Mesenchymal stem cell (in vitro differentiated cells and primary cell): ENCODE results near the gene ZDHHC1.

ENCODE experiments used
- DNase-seq: peaks from one replicate; pipeline ENCODE4 v3.0.0-alpha.2; 2013
- H2AFZ ChIP-seq: one replicate; pipeline ENCODE4 v1.6.1; 2013; ENCODE audit warnings: low read depth, mild to moderate bottlenecking, control low read depth, inconsistent platforms, low read length, moderate library complexity
- H2AK5ac ChIP-seq: 2 replicates; pipeline ENCODE4 v1.6.1; 2013; ENCODE audit warnings: low read length, moderate library complexity, mild to moderate bottlenecking, inconsistent platforms; ENCODE audit not compliant: severe bottlenecking
- H2BK120ac ChIP-seq: one replicate; pipeline ENCODE4 v1.6.1; 2013; ENCODE audit warnings: low read depth, mild to moderate bottlenecking, inconsistent platforms, low read length, moderate library complexity
- H2BK12ac ChIP-seq, 2 experiments: one replicate each; pipeline ENCODE4 v1.6.1; 2013; ENCODE audit warnings: inconsistent platforms in 2 of 2, low read length in 2 of 2, mild to moderate bottlenecking in 2 of 2, moderate library complexity in 2 of 2, control low read depth in 1 of 2
- H2BK15ac ChIP-seq: one replicate; pipeline ENCODE4 v1.6.1; 2013; ENCODE audit warnings: mild to moderate bottlenecking, low read depth, inconsistent platforms; ENCODE audit not compliant: poor library complexity, severe bottlenecking
- H2BK5ac ChIP-seq: 2 replicates; pipeline ENCODE4 v1.6.1; 2013; ENCODE audit warnings: low read depth, mild to moderate bottlenecking, low read length, control low read depth, inconsistent platforms; ENCODE audit not compliant: poor library complexity, severe bottlenecking
- H3K14ac ChIP-seq, 2 experiments: one replicate each; pipeline ENCODE4 v1.6.1; 2013; ENCODE audit warnings: inconsistent platforms in 2 of 2, low read length in 2 of 2, control low read depth in 1 of 2, mild to moderate bottlenecking in 1 of 2, moderate library complexity in 1 of 2
- H3K18ac ChIP-seq, 2 experiments: one replicate each; pipeline ENCODE4 v1.6.1; 2013; ENCODE audit warnings: inconsistent platforms in 2 of 2, low read length in 2 of 2, control low read depth in 1 of 2, low read depth in 1 of 2, mild to moderate bottlenecking in 1 of 2
- H3K23ac ChIP-seq, 2 experiments: one replicate each; pipeline ENCODE4 v1.6.1; 2013; ENCODE audit warnings: inconsistent platforms in 2 of 2, low read length in 2 of 2, mild to moderate bottlenecking in 2 of 2, moderate library complexity in 2 of 2, control low read depth in 1 of 2
- H3K27ac ChIP-seq: 2 replicates; pipeline ENCODE4 v1.5.1; 2013; ENCODE audit warnings: mild to moderate bottlenecking, moderate library complexity, low read length, control low read depth, inconsistent platforms; ENCODE audit not compliant: poor library complexity, severe bottlenecking
- H3K27me3 ChIP-seq, 2 experiments: 2 replicates each; pipeline versions ENCODE4 v1.6.1 to v1.7.0; 2013; ENCODE audit warnings: low read length in 2 of 2, mild to moderate bottlenecking in 2 of 2, moderate library complexity in 2 of 2, control low read depth in 1 of 2, inconsistent platforms in 1 of 2; ENCODE audit not compliant: control insufficient read depth in 1 of 2, insufficient read depth in 1 of 2
- H3K36me3 ChIP-seq, 2 experiments: 2 replicates each; pipeline versions ENCODE4 v1.6.1 to v1.7.0; 2013; ENCODE audit warnings: low read length in 2 of 2, control low read depth in 1 of 2, inconsistent platforms in 1 of 2, low read depth in 1 of 2, mild to moderate bottlenecking in 1 of 2; ENCODE audit not compliant: insufficient read depth in 2 of 2, control insufficient read depth in 1 of 2
- H3K4ac ChIP-seq, 2 experiments: one replicate each; pipeline ENCODE4 v1.6.1; 2013; ENCODE audit warnings: inconsistent platforms in 2 of 2, low read length in 2 of 2, mild to moderate bottlenecking in 2 of 2, moderate library complexity in 2 of 2, control low read depth in 1 of 2, low read depth in 1 of 2
- H3K4me1 ChIP-seq: 2 replicates; pipeline ENCODE4 v1.6.1; 2013; ENCODE audit warnings: low read depth, low read length, control low read depth; ENCODE audit not compliant: control insufficient read depth, insufficient read depth
- H3K4me2 ChIP-seq: 2 replicates; pipeline ENCODE4 v1.6.1; 2013; ENCODE audit warnings: low read length, mild to moderate bottlenecking, inconsistent platforms; ENCODE audit not compliant: poor library complexity, severe bottlenecking
- H3K4me3 ChIP-seq, 2 experiments: 2 replicates each; pipeline versions ENCODE4 v1.5.1 to v1.7.0; 2013; ENCODE audit warnings: low read length in 2 of 2, mild to moderate bottlenecking in 2 of 2, control low read depth in 1 of 2, low read depth in 1 of 2; ENCODE audit not compliant: insufficient read depth in 1 of 2
- H3K79me1 ChIP-seq: replicated peaks from 2 replicates; pipeline ENCODE4 v1.6.1; 2013; ENCODE audit warnings: mild to moderate bottlenecking, control low read depth, low read length, inconsistent platforms; ENCODE audit not compliant: poor library complexity, severe bottlenecking
- H3K9ac ChIP-seq: 2 replicates; pipeline ENCODE4 v1.7.0; 2013; ENCODE audit warnings: mild to moderate bottlenecking, low read length, moderate library complexity
- H3K9me3 ChIP-seq: 2 replicates; pipeline ENCODE4 v1.7.0; 2013; ENCODE audit warnings: mild to moderate bottlenecking, low read length; ENCODE audit not compliant: control insufficient read depth
- H4K8ac ChIP-seq: one replicate; pipeline ENCODE4 v1.6.1; 2013; ENCODE audit warnings: inconsistent platforms, mild to moderate bottlenecking, low read length, moderate library complexity
- H4K91ac ChIP-seq: one replicate; pipeline ENCODE4 v1.6.1; 2013; ENCODE audit warnings: mild to moderate bottlenecking, low read length, inconsistent platforms
- WGBS: methylation state at CpG from one replicate; pipeline ENCODE4 v1.1.7; 2013; ENCODE audit warnings: mixed read lengths; 5-methylcytosine and 5-hydroxymethylcytosine counted together

The ZDHHC1 gene

DNA sequence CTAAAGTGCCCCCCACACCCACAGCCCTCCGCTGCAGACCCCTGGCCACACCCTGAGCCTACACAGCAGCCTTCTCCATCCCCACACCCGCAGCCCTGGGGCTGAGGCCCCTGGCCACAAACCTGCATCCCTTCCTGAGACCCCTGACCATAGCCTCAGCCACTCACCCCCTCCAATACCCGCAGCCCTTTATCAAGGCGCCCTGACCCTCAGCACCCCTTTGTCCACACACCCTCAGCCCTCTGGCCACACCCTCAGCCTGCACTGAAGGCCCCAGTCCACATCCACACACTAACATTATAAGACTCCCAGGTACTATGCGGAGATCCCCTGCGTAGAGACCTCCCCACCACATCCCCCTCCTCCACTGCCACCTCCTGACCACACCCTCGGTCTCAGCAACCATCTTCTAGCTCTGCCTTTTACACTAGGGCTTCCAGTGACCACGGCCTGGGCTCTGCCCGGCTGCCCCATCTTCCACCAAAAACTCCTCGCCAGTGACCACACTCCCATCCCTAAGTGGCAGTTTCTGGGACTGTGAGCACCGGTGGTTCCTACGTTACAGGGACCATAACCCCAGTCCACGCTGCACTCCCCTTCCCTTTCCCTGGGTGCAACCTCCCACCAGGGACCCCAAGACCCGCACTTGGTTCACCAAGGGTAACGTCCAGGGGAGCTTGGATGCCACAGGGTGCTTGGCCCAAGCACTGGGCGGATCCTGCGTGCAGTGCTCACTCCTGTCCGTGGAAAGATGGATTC lies 23.8 kb downstream of the ZDHHC1 start:
- Histone ChIP-seq H3K4me1 (peaks cover 42% of the 10 kb centered on the region), H2BK15ac (no peak overlapping the region), H3K4me3 (peak overlapping the region in 1 of 2 experiments; percentile 74), H3K18ac (peak overlapping the region in 1 of 2 experiments; percentile 38), H3K79me1 (no peaks in the 10 kb centered on the region), H3K14ac (peak overlapping the region in 1 of 2 experiments; percentile 53), H3K27ac (no peak overlapping the region), H3K23ac (no peak overlapping the region), H2BK5ac (no peak overlapping the region), H3K36me3 (no peaks in the 10 kb centered on the region), H2BK120ac (no peak overlapping the region), H2AFZ (no peak overlapping the region), H4K91ac (no peak overlapping the region), H2BK12ac (peak overlapping the region; percentile 14 to 83), H3K4ac (no peak overlapping the region), H3K9me3 (no peaks in the 10 kb centered on the region), H2AK5ac (no peak overlapping the region), H3K9ac (peak overlapping the region; percentile 85), H3K27me3 (peaks cover 26 to 71% of the 10 kb centered on the region in 2 experiments), H3K4me2 (no peak overlapping the region), H4K8ac (peak overlapping the region; percentile 39)
- no peak for DNase-seq
- WGBS = 93% methylated on average over 18 of the region's 18 CpGs

- Histone ChIP-seq H3K36me3 (no peaks in the 10 kb centered on the region), H3K79me1 (no peaks in the 10 kb centered on the region), H3K4me1 (peaks cover 38% of the 10 kb centered on the region), H3K4ac (no peak overlapping the region), H3K4me3 (no peak overlapping the region), H2BK120ac (no peak overlapping the region), H2BK5ac (no peak overlapping the region), H3K9me3 (no peaks in the 10 kb centered on the region), H2BK15ac (no peak overlapping the region), H3K9ac (peak overlapping the region; percentile 85), H3K23ac (no peak overlapping the region), H4K91ac (no peak overlapping the region), H3K4me2 (no peak overlapping the region), H3K14ac (peak overlapping the region in 1 of 2 experiments; percentile 31), H3K18ac (no peak overlapping the region), H2AFZ (no peak overlapping the region), H3K27ac (no peak overlapping the region), H4K8ac (no peak overlapping the region), H2AK5ac (no peak overlapping the region), H3K27me3 (peaks cover 34 to 74% of the 10 kb centered on the region in 2 experiments), H2BK12ac (peak overlapping the region in 1 of 2 experiments; percentile 29)
- DNase-seq = peak; percentile 18
- 85% methylated on average over 14 of the region's 15 CpGs for WGBS
These were observed 24.6 kb downstream of the ZDHHC1 start for GRCh38 chr16:67391424-67392300.

- no peak overlapping the region for H2BK12ac ChIP-seq
- no peak overlapping the region for H3K27ac ChIP-seq
- no peak overlapping the region for H3K4ac ChIP-seq
- no peak overlapping the region for H4K91ac ChIP-seq
- no peaks in the 10 kb centered on the region for H3K36me3 ChIP-seq
- no peak overlapping the region for H2AFZ ChIP-seq
- no peak overlapping the region for H2BK120ac ChIP-seq
- H2AK5ac ChIP-seq = no peak overlapping the region
- no peak overlapping the region for H3K4me3 ChIP-seq
- no peak overlapping the region for H2BK15ac ChIP-seq
- H4K8ac ChIP-seq = no peak overlapping the region
- H3K4me2 ChIP-seq = no peak overlapping the region
- no peak overlapping the region for H2BK5ac ChIP-seq
- H3K9me3 ChIP-seq = no peaks in the 10 kb centered on the region
- no peak overlapping the region for H3K23ac ChIP-seq
- H3K18ac ChIP-seq = no peak overlapping the region
- H3K4me1 ChIP-seq = peaks cover 31% of the 10 kb centered on the region
- H3K27me3 ChIP-seq = peaks cover 37 to 76% of the 10 kb centered on the region in 2 experiments
- no peaks in the 10 kb centered on the region for H3K79me1 ChIP-seq
- peak overlapping the region in 1 of 2 experiments; percentile 10 for H3K14ac ChIP-seq
- 94% methylated on average over 11 of the region's 11 CpGs for WGBS
- no peak for DNase-seq
- no peak overlapping the region for H3K9ac ChIP-seq
These were observed 25.4 kb downstream of the ZDHHC1 start for GRCh38 chr16:67390816-67391423.
